B cell (primary cell): ENCODE data around the gene AAR2. TPM values are rescaled to one million over a fixed set of nuclear protein-coding genes. Genes with fewer than 3 reads are reported as not detected.

Experiments used
- ATAC-seq: fragments of 200-7000 bp; cut with Tn5 transposase; one replicate; pipeline ENCODE4 v1.10.0; 2021; ENCODE audit warnings: low read depth, mild to moderate bottlenecking, moderate number of reproducible peaks, moderate library complexity
- CTCF ChIA-PET: fragments of 350-600 bp; sonication (Branson Sonifier 250); formaldehyde crosslinking; loops from one replicate; lab custom pipeline; 2021; ENCODE audit warnings: antibody characterized with exemption, inconsistent platforms; lab: Charles Lee
- POLR2A ChIA-PET: fragments of 350-600 bp; sonication (Branson Sonifier 250); formaldehyde crosslinking; loops from one replicate; lab custom pipeline; 2021; ENCODE audit warnings: antibody characterized with exemption; lab: Charles Lee
- DNase-seq: peaks from one replicate; pipeline ENCODE4 v3.0.0; 2013
- H2AFZ ChIP-seq: 2 replicates; pipeline ENCODE4 v1.6.1; 2012; ENCODE audit warnings: mild to moderate bottlenecking, low read depth, low read length; ENCODE audit not compliant: insufficient read depth, poor library complexity, severe bottlenecking
- H3K27ac ChIP-seq, 2 donors: 1 replicate in 1 of 2; 2 replicates in 1 of 2; pipeline ENCODE4 v1.5.1; 2012 to 2013; ENCODE audit warnings: low read length in 2 of 2, mild to moderate bottlenecking in 2 of 2, moderate library complexity in 1 of 2
- H3K27me3 ChIP-seq, 4 experiments: fragments of 200-600 bp in 1 of 4; sonication (generic) in 1 of 4; replicated peaks in 1 of 4; 1 replicate in 2 of 4; 2 replicates in 2 of 4; pipeline versions ENCODE4 v1.6.1 to v1.7.0; 2013 to 2016; ENCODE audit warnings: low read length in 3 of 4, mild to moderate bottlenecking in 2 of 4, mixed read lengths in 1 of 4, moderate library complexity in 1 of 4; ENCODE audit not compliant: insufficient read depth in 4 of 4, control insufficient read depth in 3 of 4; ENCODE audit errors: control extremely low read depth in 1 of 4
- H3K36me3 ChIP-seq, 2 experiments: replicated peaks in 1 of 2; 1 replicate in 1 of 2; 2 replicates in 1 of 2; pipeline versions ENCODE4 v1.6.1 to v1.7.1; 2013; ENCODE audit warnings: low read length in 1 of 2; ENCODE audit not compliant: insufficient read depth in 2 of 2, control insufficient read depth in 1 of 2; ENCODE audit errors: control extremely low read depth in 1 of 2, extremely low read depth in 1 of 2
- H3K4me1 ChIP-seq, 2 donors: fragments of 200-600 bp in 1 of 2; sonication (generic) in 1 of 2; 1 replicate in 1 of 2; 2 replicates in 1 of 2; pipeline versions ENCODE4 v1.5.1 to v1.6.1; 2013 to 2017; ENCODE audit warnings: low read length in 2 of 2; ENCODE audit not compliant: control insufficient read depth in 2 of 2, insufficient read depth in 2 of 2
- H3K4me2 ChIP-seq: replicated peaks from 2 replicates; pipeline ENCODE3; 2012; ENCODE audit warnings: mild to moderate bottlenecking, low read depth, low read length; ENCODE audit not compliant: poor library complexity, severe bottlenecking
- H3K4me3 ChIP-seq, 5 experiments: fragments of 200-600 bp in 1 of 5; sonication (generic) in 1 of 5; 1 replicate in 3 of 5; 2 replicates in 2 of 5; pipeline versions ENCODE4 v1.5.1 to v1.7.0; 2011 to 2016; ENCODE audit warnings: low read length in 4 of 5, mild to moderate bottlenecking in 4 of 5, low read depth in 2 of 5, control low read depth in 1 of 5, moderate library complexity in 1 of 5; ENCODE audit not compliant: insufficient read depth in 1 of 5; ENCODE audit errors: control extremely low read depth in 1 of 5, extremely low read depth in 1 of 5
- H3K79me2 ChIP-seq: fragments of 200-600 bp; sonication (generic); one replicate; pipeline ENCODE4 v1.6.0; 2016; ENCODE audit warnings: low read length; ENCODE audit not compliant: control insufficient read depth, insufficient read depth
- H3K9ac ChIP-seq: fragments of 200-600 bp; sonication (generic); 2 replicates; pipeline ENCODE4 v1.6.1; 2017; ENCODE audit warnings: mild to moderate bottlenecking, low read length, moderate library complexity
- H3K9me3 ChIP-seq, 3 donors: one replicate each; pipeline versions ENCODE4 v1.6.1 to v1.7.1; 2013; ENCODE audit warnings: low read length in 2 of 3; ENCODE audit not compliant: control insufficient read depth in 2 of 3, insufficient read depth in 1 of 3; ENCODE audit errors: control extremely low read depth in 1 of 3
- H4K20me1 ChIP-seq: 2 replicates; pipeline ENCODE4 v1.6.0; 2012; ENCODE audit warnings: mild to moderate bottlenecking, low read length; ENCODE audit not compliant: insufficient read depth, control insufficient read depth, poor library complexity, severe bottlenecking
- H3K27ac Mint-ChIP-seq: one replicate; pipeline ENCODE4 v1.8.0; 2021; ENCODE audit warnings: mixed read lengths
- H3K27me3 Mint-ChIP-seq: one replicate; pipeline ENCODE4 v1.8.0; 2021; ENCODE audit warnings: mixed read lengths
- H3K4me1 Mint-ChIP-seq: one replicate; pipeline ENCODE4 v1.8.0; 2021; ENCODE audit warnings: mixed read lengths
- H3K4me3 Mint-ChIP-seq: one replicate; pipeline ENCODE4 v1.8.0; 2021; ENCODE audit warnings: mixed read lengths
- H3K9me3 Mint-ChIP-seq: one replicate; pipeline ENCODE4 v1.8.0; 2022; ENCODE audit warnings: mixed read lengths; ENCODE audit not compliant: insufficient read depth
- EZH2 ChIP-seq: IDR thresholded peaks from 2 replicates; pipeline ENCODE4 v1.6.1; 2012; ENCODE audit warnings: borderline replicate concordance, low read depth, mild to moderate bottlenecking, moderate library complexity, low read length; ENCODE audit not compliant: insufficient read depth, poor library complexity, severe bottlenecking
- WGBS: methylation state at CpG from one replicate; pipeline ENCODE4 v1.1.5; 2013; ENCODE audit warnings: missing lambda C conversion rate; ENCODE audit not compliant: insufficient coverage; 5-methylcytosine and 5-hydroxymethylcytosine counted together
- intact Hi-C: fragments of 100-400 bp; cut with micrococcal nuclease; formaldehyde crosslinking; loops from one replicate; pipeline ENCODE4 v1.10.0; 2022
- polyA plus RNA-seq: library from polyadenylated mRNA; depleted of rRNA; stranded (reverse); fragments of >200 nt; gene quantifications from 2 replicates; pipeline ENCODE4 v1.2.3, GENCODE V29; 2012
- total RNA-seq, 2 donors: library from RNA; stranded (reverse); fragments of 120-200 nt in 1 of 2; gene quantifications; 1 replicate in 1 of 2; 2 replicates in 1 of 2; pipeline versions ENCODE4 v1.2.3 to v1.2.4, GENCODE V29; 2013 to 2022
- TF ChIP-seq, protein P1 (sequence below): fragments of 200-600 bp; IDR thresholded peaks from one replicate; pipeline ENCODE4 v1.8.0; 2022; ENCODE audit warnings: antibody characterized with exemption, mild to moderate bottlenecking

AAR2 gene
- total and polyA plus RNA-seq, 2 donors (not counting 1 experiment from before 2014, with no cell fraction given), result 10.3 to 21.3 TPM

- DNase-seq (no peak), ATAC-seq (no peak)
- POLR2A ChIA-PET, result no interaction called here
- Histone ChIP-seq H3K36me3 (no peaks in the 10 kb centered on the region), H3K27me3 (peaks cover 0 to 13% (median 6%) of the 10 kb centered on the region in 4 experiments), H3K9me3 (no peaks in the 10 kb centered on the region), H3K4me3 (no peak overlapping the region), H4K20me1 (no peaks in the 10 kb centered on the region), H2AFZ (peak overlapping the region; percentile 22), H3K9ac (no peak overlapping the region), H3K4me2 (no peak overlapping the region), H3K27ac (no peak overlapping the region), H3K4me1 (no peaks in the 10 kb centered on the region), H3K79me2 (no peaks in the 10 kb centered on the region)
- no peaks in the 10 kb centered on the region for H3K4me1 Mint-ChIP-seq
- no peak overlapping the region for H3K4me3 Mint-ChIP-seq
- no peaks in the 10 kb centered on the region for H3K9me3 Mint-ChIP-seq
- WGBS, result 58% methylated on average over 3 of the region's 6 CpGs
- no peak overlapping the region for H3K27ac Mint-ChIP-seq
- TF ChIP-seq, protein P1, sequence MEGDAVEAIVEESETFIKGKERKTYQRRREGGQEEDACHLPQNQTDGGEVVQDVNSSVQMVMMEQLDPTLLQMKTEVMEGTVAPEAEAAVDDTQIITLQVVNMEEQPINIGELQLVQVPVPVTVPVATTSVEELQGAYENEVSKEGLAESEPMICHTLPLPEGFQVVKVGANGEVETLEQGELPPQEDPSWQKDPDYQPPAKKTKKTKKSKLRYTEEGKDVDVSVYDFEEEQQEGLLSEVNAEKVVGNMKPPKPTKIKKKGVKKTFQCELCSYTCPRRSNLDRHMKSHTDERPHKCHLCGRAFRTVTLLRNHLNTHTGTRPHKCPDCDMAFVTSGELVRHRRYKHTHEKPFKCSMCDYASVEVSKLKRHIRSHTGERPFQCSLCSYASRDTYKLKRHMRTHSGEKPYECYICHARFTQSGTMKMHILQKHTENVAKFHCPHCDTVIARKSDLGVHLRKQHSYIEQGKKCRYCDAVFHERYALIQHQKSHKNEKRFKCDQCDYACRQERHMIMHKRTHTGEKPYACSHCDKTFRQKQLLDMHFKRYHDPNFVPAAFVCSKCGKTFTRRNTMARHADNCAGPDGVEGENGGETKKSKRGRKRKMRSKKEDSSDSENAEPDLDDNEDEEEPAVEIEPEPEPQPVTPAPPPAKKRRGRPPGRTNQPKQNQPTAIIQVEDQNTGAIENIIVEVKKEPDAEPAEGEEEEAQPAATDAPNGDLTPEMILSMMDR, result no peak
- TF ChIP-seq EZH2, result no peak
- H3K27me3 Mint-ChIP-seq, result peaks cover 30% of the 10 kb centered on the region
- intact Hi-C loops, result no loop called here
- CTCF ChIA-PET, result interaction anchor here (1.4 kb wide), 1 partner anchor 27 kb away, joined by 7 read pairs; no protein-coding TSS in a partner anchor
These were observed 7.5 kb upstream of the AAR2 start for GRCh38 chr20:36228770-36229169.

DNA sequence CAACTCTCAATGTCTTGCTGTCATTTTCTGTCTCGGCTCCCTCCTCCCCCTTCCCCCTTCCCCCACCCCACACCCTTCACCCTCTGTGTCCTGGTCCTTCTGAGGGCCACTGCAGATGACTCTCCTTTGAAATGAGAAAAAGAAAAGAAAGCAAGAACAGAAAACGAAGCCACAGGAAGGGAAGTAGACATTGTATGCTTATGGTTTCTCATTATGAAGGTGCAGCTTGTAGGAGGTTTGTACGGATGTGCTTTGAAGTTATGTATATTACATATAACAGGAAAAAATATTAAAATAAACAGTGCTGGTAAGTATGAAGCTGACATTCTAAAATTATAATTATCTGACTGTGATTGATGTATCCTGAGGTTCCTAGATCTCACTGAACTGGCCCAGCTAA is 6.3 kb upstream of the AAR2 start:
- H3K4me3 Mint-ChIP-seq, result no peak overlapping the region
- DNase-seq, result no peak
- Histone ChIP-seq H3K9ac (no peak overlapping the region), H4K20me1 (no peaks in the 10 kb centered on the region), H3K4me1 (no peaks in the 10 kb centered on the region), H2AFZ (no peak overlapping the region), H3K79me2 (no peaks in the 10 kb centered on the region), H3K4me3 (no peak overlapping the region), H3K4me2 (no peak overlapping the region), H3K27ac (no peak overlapping the region), H3K27me3 (peaks cover 0 to 13% (median 6%) of the 10 kb centered on the region in 4 experiments), H3K36me3 (no peaks in the 10 kb centered on the region), H3K9me3 (no peaks in the 10 kb centered on the region)
- peaks cover 30% of the 10 kb centered on the region for H3K27me3 Mint-ChIP-seq
- H3K9me3 Mint-ChIP-seq, result no peaks in the 10 kb centered on the region
- no peak for TF ChIP-seq EZH2
- TF ChIP-seq, protein P1, result no peak
- POLR2A ChIA-PET, result no interaction called here
- intact Hi-C loops, result loop anchor here (10.0 kb wide), 1 partner anchor 175 kb away; no protein-coding TSS in a partner anchor
- no peaks in the 10 kb centered on the region for H3K4me1 Mint-ChIP-seq
- ATAC-seq, result no peak
- no CpG with 5 or more reads among the region's 3 CpGs for WGBS
- H3K27ac Mint-ChIP-seq, result no peak overlapping the region
- CTCF ChIA-PET, result no interaction called here
